Stomach (tissue), 4 donors: ENCODE data around the gene CARMIL1.

ENCODE experiments used
- POLR2A ChIP-seq, 4 donors: fragments of 450-650 bp; IDR thresholded peaks; one replicate each; pipeline ENCODE4 v1.6.1; 2016; ENCODE audit warnings: antibody characterized with exemption in 4 of 4, control low read depth in 2 of 4, mild to moderate bottlenecking in 1 of 4, moderate library complexity in 1 of 4
- TF ChIP-seq, protein P1 (sequence below), 7 experiments: fragments of 450-650 bp in 4 of 7; fragments of 200-600 bp in 3 of 7; sonication (generic) in 3 of 7; IDR thresholded peaks; one replicate each; pipeline ENCODE4 v1.5.1; 2016 to 2019; ENCODE audit warnings: antibody characterized with exemption in 7 of 7, control low read depth in 2 of 7, mild to moderate bottlenecking in 1 of 7

DNA sequence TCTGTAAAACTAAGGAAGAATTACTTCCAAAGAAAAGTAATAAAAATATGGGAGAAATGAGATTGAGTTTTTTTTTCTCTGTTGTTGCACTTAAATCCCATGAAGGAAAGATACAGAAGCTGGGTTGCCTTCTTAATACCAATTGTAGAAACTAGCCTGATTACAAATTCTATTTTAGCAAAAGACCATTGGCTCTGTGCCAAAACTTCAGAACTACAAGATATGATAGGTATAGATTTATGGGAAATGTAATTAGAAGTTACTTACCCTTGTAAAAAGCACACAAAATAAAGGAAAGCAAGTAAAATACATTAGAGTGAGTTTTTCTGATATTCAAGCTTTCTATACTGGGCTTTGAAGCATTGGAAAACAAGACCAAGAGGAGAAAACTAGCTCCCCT lies 299.4 kb downstream of the CARMIL1 start:
- no peak for TF ChIP-seq POLR2A (IDR thresholded peaks at IDR 0.05)
- TF ChIP-seq, protein P1, sequence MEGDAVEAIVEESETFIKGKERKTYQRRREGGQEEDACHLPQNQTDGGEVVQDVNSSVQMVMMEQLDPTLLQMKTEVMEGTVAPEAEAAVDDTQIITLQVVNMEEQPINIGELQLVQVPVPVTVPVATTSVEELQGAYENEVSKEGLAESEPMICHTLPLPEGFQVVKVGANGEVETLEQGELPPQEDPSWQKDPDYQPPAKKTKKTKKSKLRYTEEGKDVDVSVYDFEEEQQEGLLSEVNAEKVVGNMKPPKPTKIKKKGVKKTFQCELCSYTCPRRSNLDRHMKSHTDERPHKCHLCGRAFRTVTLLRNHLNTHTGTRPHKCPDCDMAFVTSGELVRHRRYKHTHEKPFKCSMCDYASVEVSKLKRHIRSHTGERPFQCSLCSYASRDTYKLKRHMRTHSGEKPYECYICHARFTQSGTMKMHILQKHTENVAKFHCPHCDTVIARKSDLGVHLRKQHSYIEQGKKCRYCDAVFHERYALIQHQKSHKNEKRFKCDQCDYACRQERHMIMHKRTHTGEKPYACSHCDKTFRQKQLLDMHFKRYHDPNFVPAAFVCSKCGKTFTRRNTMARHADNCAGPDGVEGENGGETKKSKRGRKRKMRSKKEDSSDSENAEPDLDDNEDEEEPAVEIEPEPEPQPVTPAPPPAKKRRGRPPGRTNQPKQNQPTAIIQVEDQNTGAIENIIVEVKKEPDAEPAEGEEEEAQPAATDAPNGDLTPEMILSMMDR (IDR thresholded peaks at IDR 0.05), result no peak
